Naive thymus-derived CD4-positive, alpha-beta T cell (primary cell): Measurements from ENCODE around the gene GNAQ. TPM values are rescaled to one million over a fixed set of nuclear protein-coding genes. Genes with fewer than 3 reads are reported as not detected.

Experiments used
- ATAC-seq: fragments of 150-1000 bp; cut with Tn5 transposase; 2 replicates; pipeline ENCODE4 v1.10.0; 2021; ENCODE audit warnings: mild to moderate bottlenecking, moderate library complexity
- CTCF ChIA-PET: fragments of 350-600 bp; sonication (Branson Sonifier 250); formaldehyde crosslinking; loops from one replicate; lab custom pipeline; 2021; ENCODE audit warnings: antibody characterized with exemption; lab: Charles Lee
- POLR2A ChIA-PET: fragments of 350-600 bp; sonication (Branson Sonifier 250); formaldehyde crosslinking; loops from one replicate; lab custom pipeline; 2021; ENCODE audit warnings: antibody characterized with exemption, inconsistent platforms; lab: Charles Lee
- DNase-seq, 9 donors: peaks; one replicate each; pipeline versions ENCODE4 v3.0.0 to v3.0.0-alpha.2; 2020 to 2022; ENCODE audit warnings: mixed read lengths in 1 of 9
- H3K27ac ChIP-seq: one replicate; pipeline ENCODE4 v1.7.0; 2013; ENCODE audit warnings: mild to moderate bottlenecking, low read depth, low read length, moderate library complexity
- H3K27me3 ChIP-seq, 2 donors: one replicate each; pipeline ENCODE4 v1.7.0; 2013; ENCODE audit warnings: low read length in 2 of 2, mild to moderate bottlenecking in 2 of 2, moderate library complexity in 2 of 2; ENCODE audit not compliant: control insufficient read depth in 2 of 2, insufficient read depth in 2 of 2
- H3K36me3 ChIP-seq, 3 experiments: 1 replicate in 2 of 3; 2 replicates in 1 of 3; pipeline ENCODE4 v1.7.0; 2013; ENCODE audit warnings: low read length in 3 of 3, mild to moderate bottlenecking in 3 of 3, moderate library complexity in 1 of 3; ENCODE audit not compliant: insufficient read depth in 3 of 3, control insufficient read depth in 2 of 3
- H3K4me1 ChIP-seq, 2 donors: one replicate each; pipeline ENCODE4 v1.7.0; 2013; ENCODE audit warnings: low read length in 2 of 2, mild to moderate bottlenecking in 2 of 2, moderate library complexity in 1 of 2; ENCODE audit not compliant: control insufficient read depth in 2 of 2, insufficient read depth in 2 of 2
- H3K4me3 ChIP-seq: 2 replicates; pipeline ENCODE4 v1.7.0; 2013; ENCODE audit warnings: mild to moderate bottlenecking, low read length
- H3K9me3 ChIP-seq, 3 experiments: 1 replicate in 2 of 3; 2 replicates in 1 of 3; pipeline ENCODE4 v1.7.0; 2013; ENCODE audit warnings: low read length in 3 of 3; ENCODE audit not compliant: control insufficient read depth in 2 of 3
- H3K27ac Mint-ChIP-seq, 9 donors: one replicate each; pipeline ENCODE4 v1.8.0; 2020 to 2022; ENCODE audit warnings: mixed read lengths in 9 of 9, mild to moderate bottlenecking in 8 of 9, moderate library complexity in 5 of 9, inconsistent platforms in 2 of 9
- H3K27me3 Mint-ChIP-seq, 5 donors: one replicate each; pipeline ENCODE4 v1.8.0; 2021 to 2022; ENCODE audit warnings: mixed read lengths in 5 of 5, mild to moderate bottlenecking in 1 of 5
- H3K36me3 Mint-ChIP-seq, 5 donors: one replicate each; pipeline ENCODE4 v1.8.0; 2020 to 2022; ENCODE audit warnings: mixed read lengths in 5 of 5, mild to moderate bottlenecking in 3 of 5, inconsistent platforms in 1 of 5
- H3K4me1 Mint-ChIP-seq, 7 donors: one replicate each; pipeline ENCODE4 v1.8.0; 2020 to 2022; ENCODE audit warnings: mixed read lengths in 7 of 7, mild to moderate bottlenecking in 3 of 7, inconsistent platforms in 1 of 7
- H3K4me3 Mint-ChIP-seq, 10 donors: one replicate each; pipeline ENCODE4 v1.8.0; 2020 to 2022; ENCODE audit warnings: mild to moderate bottlenecking in 10 of 10, mixed read lengths in 10 of 10, moderate library complexity in 6 of 10, inconsistent platforms in 2 of 10
- H3K9me3 Mint-ChIP-seq, 11 donors: one replicate each; pipeline ENCODE4 v1.8.0; 2020 to 2022; ENCODE audit warnings: mixed read lengths in 11 of 11, mild to moderate bottlenecking in 4 of 11, inconsistent platforms in 1 of 11, moderate library complexity in 1 of 11
- intact Hi-C, 2 donors: fragments of 100-400 bp; cut with micrococcal nuclease; formaldehyde crosslinking; loops; one replicate each; pipeline ENCODE4 v1.15.1; 2023
- polyA plus RNA-seq, 2 donors: library from polyadenylated mRNA; unstranded; fragments of 300-500 nt; fragmentation: Illumina TruSeq; gene quantifications; one replicate each; pipeline ENCODE4 v1.2.3, GENCODE V29; 2021
- total RNA-seq, 6 experiments: library from RNA in 5 of 6; stranded (reverse) in 5 of 6; gene quantifications; 1 replicate in 5 of 6; 2 replicates in 1 of 6; pipeline ENCODE4 v1.2.3 and lab custom pipeline; 2021 to 2026

Gene GNAQ
- total and polyA plus RNA-seq, 7 experiments from 2014 or later, result 7.2 to 60.6 (median 46.2) TPM

DNA sequence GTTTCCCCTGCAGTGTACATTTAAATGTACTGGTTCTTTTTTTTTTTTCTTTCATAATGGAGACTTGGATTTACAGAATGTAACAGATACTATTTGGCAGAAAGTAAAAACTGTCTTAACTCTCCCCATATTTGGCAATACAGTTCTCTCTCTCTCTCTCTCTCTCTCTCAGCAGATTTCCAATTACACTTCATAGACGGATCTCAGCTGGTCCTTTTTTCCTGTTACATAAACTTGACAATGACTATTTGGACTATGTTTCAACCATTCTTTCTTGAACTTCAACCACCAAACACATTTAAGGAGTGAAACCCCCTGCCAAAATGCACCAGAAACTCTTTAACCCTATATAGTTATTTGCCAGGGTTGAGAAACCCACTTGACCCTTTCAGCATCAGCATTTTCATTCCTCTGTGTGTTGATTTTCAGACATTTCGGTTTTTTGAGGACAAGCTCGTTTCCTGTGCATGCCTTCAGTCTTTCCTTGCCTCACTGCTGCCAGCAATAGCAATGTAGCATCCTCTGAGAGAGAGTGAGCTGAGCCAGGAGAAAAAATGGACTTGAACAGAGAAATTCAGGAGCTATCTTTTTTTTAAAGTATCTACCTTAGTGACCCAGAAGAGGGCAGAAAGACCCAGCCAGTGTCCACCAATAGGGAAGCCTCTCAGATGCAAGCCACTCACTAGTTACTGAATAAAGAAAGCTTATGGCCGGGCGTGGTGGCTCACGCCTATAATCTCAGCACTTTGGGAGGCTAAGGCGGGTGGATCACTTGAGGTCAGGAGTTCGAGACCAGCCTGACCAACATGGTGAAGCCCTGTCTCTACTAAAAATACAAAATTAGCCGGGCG is 357.4 kb downstream of the GNAQ start:
- no peak overlapping the region for H3K27ac ChIP-seq
- Mint-ChIP-seq H3K27ac (no peak overlapping the region), H3K4me3 (no peak overlapping the region), H3K36me3 (no peaks in the 10 kb centered on the region), H3K27me3 (peaks cover 0 to 3% (median 0%) of the 10 kb centered on the region in 5 donors), H3K9me3 (no peaks in the 10 kb centered on the region), H3K4me1 (no peaks in the 10 kb centered on the region)
- H3K27me3 ChIP-seq, result no peaks in the 10 kb centered on the region
- intact Hi-C loops, result no loop called here
- H3K9me3 ChIP-seq, result no peaks in the 10 kb centered on the region
- DNase-seq (no peak), ATAC-seq (no peak)
- POLR2A ChIA-PET, result no interaction called here
- no peaks in the 10 kb centered on the region for H3K36me3 ChIP-seq
- CTCF ChIA-PET, result no interaction called here
- H3K4me1 ChIP-seq, result no peaks in the 10 kb centered on the region
- no peak overlapping the region for H3K4me3 ChIP-seq

DNA sequence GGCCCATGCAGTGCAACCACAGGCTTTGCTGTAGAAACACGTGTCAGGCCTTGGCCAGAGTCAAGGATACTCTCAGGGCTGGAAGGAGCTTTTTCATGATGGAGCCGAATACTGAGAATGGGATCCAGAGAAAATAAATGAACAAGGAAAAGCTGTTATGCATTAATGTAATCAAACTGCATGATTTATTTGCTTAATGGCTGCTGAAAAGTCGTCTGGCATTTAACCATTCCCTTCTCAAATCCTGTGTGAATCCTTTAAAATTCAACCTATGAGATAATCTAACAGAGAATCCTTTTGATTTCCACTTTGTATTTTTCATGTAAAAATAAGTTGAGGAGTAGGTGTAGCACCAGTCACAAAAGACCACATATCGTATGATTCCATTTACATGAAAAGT is 359.4 kb downstream of the GNAQ start:
- no peak overlapping the region for H3K4me3 ChIP-seq
- H3K27ac ChIP-seq, result no peak overlapping the region
- POLR2A ChIA-PET, result no interaction called here
- no peaks in the 10 kb centered on the region for H3K36me3 Mint-ChIP-seq
- H3K27me3 ChIP-seq, result no peaks in the 10 kb centered on the region
- H3K9me3 ChIP-seq, result no peaks in the 10 kb centered on the region
- CTCF ChIA-PET, result no interaction called here
- ATAC-seq (no peak), DNase-seq (no peak)
- H3K4me1 Mint-ChIP-seq, result no peaks in the 10 kb centered on the region
- no peak overlapping the region for H3K27ac Mint-ChIP-seq
- no peak overlapping the region for H3K4me3 Mint-ChIP-seq
- intact Hi-C loops, result no loop called here
- no peaks in the 10 kb centered on the region for H3K4me1 ChIP-seq
- peaks cover 0 to 6% (median 0%) of the 10 kb centered on the region in 5 donors for H3K27me3 Mint-ChIP-seq
- no peaks in the 10 kb centered on the region for H3K36me3 ChIP-seq
- peaks cover 0 to 1% (median 0%) of the 10 kb centered on the region in 11 donors for H3K9me3 Mint-ChIP-seq

DNA sequence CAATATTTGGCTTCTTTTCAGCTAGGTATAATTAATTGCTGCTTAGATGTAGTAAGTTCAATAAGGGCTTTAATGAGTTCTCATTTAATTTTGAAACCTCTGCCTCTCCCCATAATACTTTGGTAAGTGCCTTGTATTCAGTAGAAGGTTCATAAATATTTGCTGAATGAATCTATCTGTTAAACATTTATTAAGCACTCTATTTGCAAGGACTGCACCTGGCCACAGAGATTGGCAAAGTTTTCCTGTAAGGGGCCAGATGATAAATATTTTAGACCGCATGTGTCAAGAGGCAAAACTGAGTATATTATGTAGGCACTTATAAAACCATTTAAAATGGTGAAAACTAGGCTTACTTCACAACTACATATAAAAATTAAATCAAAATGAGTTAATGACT is 364.5 kb downstream of the GNAQ start:
- Histone ChIP-seq H3K9me3 (no peaks in the 10 kb centered on the region), H3K27me3 (no peaks in the 10 kb centered on the region), H3K4me3 (no peak overlapping the region), H3K27ac (no peak overlapping the region), H3K4me1 (no peaks in the 10 kb centered on the region), H3K36me3 (no peaks in the 10 kb centered on the region)
- intact Hi-C loops, result loop anchor here in 1 of 2 donors (10.0 kb wide), 1 partner anchor 368 kb away; the partner anchor contains the start of gene GNAQ
- no peak for ATAC-seq
- Mint-ChIP-seq H3K9me3 (peaks cover 0 to 1% (median 0%) of the 10 kb centered on the region in 11 donors), H3K27me3 (peaks cover 0 to 15% (median 0%) of the 10 kb centered on the region in 5 donors), H3K27ac (no peak overlapping the region), H3K36me3 (no peaks in the 10 kb centered on the region), H3K4me3 (no peak overlapping the region), H3K4me1 (no peaks in the 10 kb centered on the region)
- POLR2A ChIA-PET, result no interaction called here
- DNase-seq, result no peak
- CTCF ChIA-PET, result no interaction called here

Other genes starting within 250 kb of the GNAQ start
- 10 to 100 TPM; 14.7 to 34.8 (median 23.1) TPM for gene CEP78, start 204.3 kb upstream of the GNAQ start, total RNA-seq
- gene CEP78, start 204.3 kb upstream of the GNAQ start, polyA plus RNA-seq, result 10 to 100 TPM; 10.9 to 13.3 TPM